ENCODE measurements around the gene CFAP73.

GRCh38 chr12:113105606-113106271 lies 43.8 kb upstream of the CFAP73 start:
- no peak for TF ChIP-seq POLR2A (IDR thresholded peaks at IDR 0.05)
- TF ChIP-seq, protein P1, sequence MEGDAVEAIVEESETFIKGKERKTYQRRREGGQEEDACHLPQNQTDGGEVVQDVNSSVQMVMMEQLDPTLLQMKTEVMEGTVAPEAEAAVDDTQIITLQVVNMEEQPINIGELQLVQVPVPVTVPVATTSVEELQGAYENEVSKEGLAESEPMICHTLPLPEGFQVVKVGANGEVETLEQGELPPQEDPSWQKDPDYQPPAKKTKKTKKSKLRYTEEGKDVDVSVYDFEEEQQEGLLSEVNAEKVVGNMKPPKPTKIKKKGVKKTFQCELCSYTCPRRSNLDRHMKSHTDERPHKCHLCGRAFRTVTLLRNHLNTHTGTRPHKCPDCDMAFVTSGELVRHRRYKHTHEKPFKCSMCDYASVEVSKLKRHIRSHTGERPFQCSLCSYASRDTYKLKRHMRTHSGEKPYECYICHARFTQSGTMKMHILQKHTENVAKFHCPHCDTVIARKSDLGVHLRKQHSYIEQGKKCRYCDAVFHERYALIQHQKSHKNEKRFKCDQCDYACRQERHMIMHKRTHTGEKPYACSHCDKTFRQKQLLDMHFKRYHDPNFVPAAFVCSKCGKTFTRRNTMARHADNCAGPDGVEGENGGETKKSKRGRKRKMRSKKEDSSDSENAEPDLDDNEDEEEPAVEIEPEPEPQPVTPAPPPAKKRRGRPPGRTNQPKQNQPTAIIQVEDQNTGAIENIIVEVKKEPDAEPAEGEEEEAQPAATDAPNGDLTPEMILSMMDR (IDR thresholded peaks at IDR 0.05): no peak
